GM12891 (cell line): ENCODE results near the gene POLG.

Source experiments
- POLR2A ChIP-seq: IDR thresholded peaks from 2 replicates; pipeline ENCODE4 v1.6.1; 2011; ENCODE audit warnings: low read depth, low read length, control low read depth
- POLR2AphosphoS5 ChIP-seq: IDR thresholded peaks from 2 replicates; pipeline ENCODE4 v1.6.1; 2011; ENCODE audit warnings: low read depth, low read length, control low read depth

DNA sequence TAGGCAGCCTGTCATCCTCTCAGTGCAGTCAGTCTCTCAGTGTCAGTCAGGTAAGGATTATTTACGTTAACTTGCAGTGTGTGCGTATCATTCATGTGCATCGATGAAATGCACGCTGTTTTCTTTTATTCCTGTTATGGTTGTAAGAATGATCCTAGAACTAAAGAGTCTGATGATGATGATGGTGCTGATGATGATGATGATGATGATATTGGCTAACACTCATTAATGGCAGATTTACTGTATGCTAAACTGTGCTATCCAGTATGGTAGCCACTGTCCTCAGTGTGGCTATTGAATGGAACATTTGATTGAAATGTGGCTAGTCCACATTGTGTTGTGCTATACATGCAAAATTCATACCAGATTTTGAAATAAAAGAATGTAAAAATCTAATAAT is 51.4 kb downstream of the POLG start:
- TF ChIP-seq POLR2A (no peak), POLR2AphosphoS5 (no peak)
